PC-9 (cell line): ENCODE data around the gene C4orf17. TPM values are rescaled to one million over a fixed set of nuclear protein-coding genes. Genes with fewer than 3 reads are reported as not detected.

Source experiments
- BruUV-seq: library from RNA; stranded (reverse); fragments of 400-500 nt; replicated peaks from 2 replicates; lab custom pipeline; 2021; lab: Mats Ljungman, UMichigan
- CTCF ChIA-PET: fragments of 300-600 bp; sonication (Branson Sonifier 250); formaldehyde crosslinking; loops from one replicate; lab custom pipeline; 2022; ENCODE audit warnings: antibody characterized with exemption; lab: Charles Lee
- POLR2A ChIA-PET: fragments of 300-600 bp; sonication (Branson Sonifier 250); formaldehyde crosslinking; loops from one replicate; lab custom pipeline; 2022; ENCODE audit warnings: antibody characterized with exemption; ENCODE audit not compliant: unreplicated experiment; lab: Charles Lee
- DNase-seq, 2 experiments: peaks; one replicate each; pipeline versions ENCODE4 v3.0.0 to v3.0.0-alpha.2; 2015 to 2022; ENCODE audit warnings: mixed read lengths in 1 of 2
- H2AFZ ChIP-seq: fragments of 200-600 bp; sonication (generic); 2 replicates; pipeline ENCODE4 v1.8.1; 2017; ENCODE audit warnings: antibody characterized with exemption
- H3F3A ChIP-seq: fragments of 200-600 bp; sonication (generic); 2 replicates; pipeline ENCODE4 v1.8.1; 2017; ENCODE audit warnings: antibody characterized with exemption, mild to moderate bottlenecking, low read depth; ENCODE audit not compliant: insufficient read depth
- H3K27ac ChIP-seq: fragments of 200-600 bp; sonication (generic); 2 replicates; pipeline ENCODE4 v1.6.1; 2016; ENCODE audit warnings: mixed run types
- H3K27me3 ChIP-seq: fragments of 200-600 bp; sonication (generic); 2 replicates; pipeline ENCODE4 v1.6.1; 2016; ENCODE audit warnings: low read depth, mixed run types; ENCODE audit not compliant: insufficient read depth
- H3K36me3 ChIP-seq: fragments of 200-600 bp; sonication (generic); 2 replicates; pipeline ENCODE4 v1.6.1; 2016; ENCODE audit warnings: low read depth, mixed run types
- H3K4me1 ChIP-seq: fragments of 200-600 bp; sonication (generic); replicated peaks from 2 replicates; pipeline ENCODE4 v1.6.1; 2016; ENCODE audit warnings: mixed run types; ENCODE audit not compliant: insufficient read depth
- H3K4me2 ChIP-seq: fragments of 200-600 bp; sonication (generic); 2 replicates; pipeline ENCODE4 v1.6.1; 2017; ENCODE audit warnings: mixed run types
- H3K4me3 ChIP-seq: fragments of 200-600 bp; sonication (generic); 2 replicates; pipeline ENCODE4 v1.6.1; 2016; ENCODE audit warnings: mixed run types
- H3K79me2 ChIP-seq: fragments of 200-600 bp; sonication (generic); 2 replicates; pipeline ENCODE4 v1.6.1; 2017; ENCODE audit warnings: low read depth, mixed run types
- H3K9me2 ChIP-seq: fragments of 200-600 bp; sonication (generic); 2 replicates; pipeline ENCODE4 v1.8.1; 2017; ENCODE audit warnings: mild to moderate bottlenecking; ENCODE audit not compliant: insufficient read depth
- H3K9me3 ChIP-seq: fragments of 200-600 bp; sonication (generic); 2 replicates; pipeline ENCODE4 v1.8.1; 2016; ENCODE audit warnings: low read depth; ENCODE audit not compliant: insufficient read depth
- H4K20me1 ChIP-seq: fragments of 200-600 bp; sonication (generic); 2 replicates; pipeline ENCODE4 v1.8.1; 2017; ENCODE audit not compliant: insufficient read depth
- EZH2 ChIP-seq: fragments of 200-600 bp; sonication (generic); IDR thresholded peaks from 2 replicates; pipeline ENCODE4 v1.8.0; 2017; ENCODE audit warnings: antibody characterized with exemption, low read depth
- intact Hi-C: fragments of 100-400 bp; cut with micrococcal nuclease; formaldehyde crosslinking; loops from one replicate; pipeline ENCODE4 v1.10.0; 2022; ENCODE audit not compliant: unreplicated experiment
- total RNA-seq: library from RNA; stranded (reverse); gene quantifications from 2 replicates; pipeline ENCODE4 v1.2.3, GENCODE V29; 2021
- TF ChIP-seq, protein P1 (sequence below): fragments of 200-600 bp; sonication (generic); conservative IDR thresholded peaks from 2 replicates; pipeline ENCODE4 v1.6.1; 2017; ENCODE audit warnings: mixed run types, antibody characterized with exemption, mild to moderate bottlenecking, moderate library complexity

Gene C4orf17
- total RNA-seq, 1 experiment from 2014 or later: not detected

DNA sequence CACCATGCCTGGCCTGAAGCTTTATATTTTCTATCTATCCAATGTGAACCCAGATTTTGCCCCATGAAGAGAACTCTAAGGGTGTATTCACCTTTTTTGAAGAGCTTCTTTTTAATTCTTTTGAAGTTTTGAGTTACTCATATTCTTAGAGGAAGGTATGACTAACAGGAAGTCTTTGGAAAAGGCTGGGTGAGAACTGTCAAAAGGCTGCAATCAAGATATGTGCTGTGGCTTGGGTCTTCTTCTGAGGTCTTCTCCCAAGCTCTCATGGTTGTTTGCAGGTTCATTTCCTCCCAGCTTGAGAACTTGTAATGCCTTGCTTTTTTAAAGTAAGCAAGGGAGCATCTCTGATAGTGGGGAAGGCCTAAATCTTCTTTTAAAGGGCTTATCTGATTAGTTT is 3.1 kb upstream of the C4orf17 start:
- Histone ChIP-seq H3K36me3 (no peaks in the 10 kb centered on the region), H3K4me1 (no peaks in the 10 kb centered on the region), H3K4me3 (no peak overlapping the region), H3F3A (no peaks in the 10 kb centered on the region), H4K20me1 (no peaks in the 10 kb centered on the region), H3K27ac (no peak overlapping the region), H3K4me2 (no peak overlapping the region), H3K9me3 (no peaks in the 10 kb centered on the region), H3K79me2 (no peaks in the 10 kb centered on the region), H2AFZ (no peak overlapping the region), H3K9me2 (no peaks in the 10 kb centered on the region), H3K27me3 (no peaks in the 10 kb centered on the region)
- ChIA-PET CTCF (no interaction called here), POLR2A (no interaction called here)
- intact Hi-C loops: no loop called here
- no peak for DNase-seq
- no peak for TF ChIP-seq EZH2
- TF ChIP-seq, protein P1, sequence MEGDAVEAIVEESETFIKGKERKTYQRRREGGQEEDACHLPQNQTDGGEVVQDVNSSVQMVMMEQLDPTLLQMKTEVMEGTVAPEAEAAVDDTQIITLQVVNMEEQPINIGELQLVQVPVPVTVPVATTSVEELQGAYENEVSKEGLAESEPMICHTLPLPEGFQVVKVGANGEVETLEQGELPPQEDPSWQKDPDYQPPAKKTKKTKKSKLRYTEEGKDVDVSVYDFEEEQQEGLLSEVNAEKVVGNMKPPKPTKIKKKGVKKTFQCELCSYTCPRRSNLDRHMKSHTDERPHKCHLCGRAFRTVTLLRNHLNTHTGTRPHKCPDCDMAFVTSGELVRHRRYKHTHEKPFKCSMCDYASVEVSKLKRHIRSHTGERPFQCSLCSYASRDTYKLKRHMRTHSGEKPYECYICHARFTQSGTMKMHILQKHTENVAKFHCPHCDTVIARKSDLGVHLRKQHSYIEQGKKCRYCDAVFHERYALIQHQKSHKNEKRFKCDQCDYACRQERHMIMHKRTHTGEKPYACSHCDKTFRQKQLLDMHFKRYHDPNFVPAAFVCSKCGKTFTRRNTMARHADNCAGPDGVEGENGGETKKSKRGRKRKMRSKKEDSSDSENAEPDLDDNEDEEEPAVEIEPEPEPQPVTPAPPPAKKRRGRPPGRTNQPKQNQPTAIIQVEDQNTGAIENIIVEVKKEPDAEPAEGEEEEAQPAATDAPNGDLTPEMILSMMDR: no peak
- no TSS peak for BruUV-seq

DNA sequence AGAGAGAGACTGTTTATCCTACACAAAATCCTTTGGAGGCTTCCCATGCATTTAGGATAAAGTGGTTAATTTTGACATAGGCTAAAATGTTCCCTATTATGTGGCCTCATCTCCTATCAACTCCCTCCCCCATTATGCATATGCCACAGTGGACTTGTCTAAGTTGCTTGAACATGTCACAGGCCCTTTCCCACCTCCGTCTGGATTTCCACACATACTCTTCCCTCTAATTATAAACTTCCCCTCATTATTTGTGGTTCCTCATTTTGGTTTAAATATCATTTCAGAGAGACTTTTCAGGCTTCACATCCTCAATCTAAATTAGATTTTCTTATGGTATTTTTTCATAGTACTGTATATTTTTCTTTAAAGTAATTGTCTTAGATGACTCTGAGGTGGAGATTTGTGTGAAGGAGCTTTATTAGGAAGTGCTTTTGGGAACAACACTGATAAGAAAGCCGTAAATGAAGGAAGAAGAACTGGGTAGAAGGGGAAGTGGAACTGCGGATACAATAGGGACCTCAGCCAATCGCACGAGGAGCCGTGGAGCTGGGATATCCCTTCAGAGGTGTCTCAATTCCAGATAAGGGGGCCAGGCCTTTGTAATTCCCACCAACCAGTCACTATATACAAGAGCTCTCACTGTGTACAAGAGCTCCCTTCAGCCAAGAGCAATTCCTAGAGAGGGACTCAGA is 7.9 kb downstream of the C4orf17 start:
- no peaks in the 10 kb centered on the region for H4K20me1 ChIP-seq
- H3K36me3 ChIP-seq: no peaks in the 10 kb centered on the region
- no peak for DNase-seq
- no peak overlapping the region for H3K4me3 ChIP-seq
- H3K4me1 ChIP-seq: no peaks in the 10 kb centered on the region
- no peak overlapping the region for H3K27ac ChIP-seq
- no peaks in the 10 kb centered on the region for H3F3A ChIP-seq
- no TSS peak for BruUV-seq
- ChIA-PET CTCF (no interaction called here), POLR2A (no interaction called here)
- no peaks in the 10 kb centered on the region for H3K9me3 ChIP-seq
- H3K27me3 ChIP-seq: 0 out of 2 replicates have a peak, but pooled peaks cover 15% of the 10 kb centered on the region
- no peak overlapping the region for H2AFZ ChIP-seq
- no peak for TF ChIP-seq EZH2
- TF ChIP-seq, protein P1: no peak
- H3K4me2 ChIP-seq: no peak overlapping the region
- intact Hi-C loops: no loop called here
- no peaks in the 10 kb centered on the region for H3K79me2 ChIP-seq
- no peaks in the 10 kb centered on the region for H3K9me2 ChIP-seq

DNA sequence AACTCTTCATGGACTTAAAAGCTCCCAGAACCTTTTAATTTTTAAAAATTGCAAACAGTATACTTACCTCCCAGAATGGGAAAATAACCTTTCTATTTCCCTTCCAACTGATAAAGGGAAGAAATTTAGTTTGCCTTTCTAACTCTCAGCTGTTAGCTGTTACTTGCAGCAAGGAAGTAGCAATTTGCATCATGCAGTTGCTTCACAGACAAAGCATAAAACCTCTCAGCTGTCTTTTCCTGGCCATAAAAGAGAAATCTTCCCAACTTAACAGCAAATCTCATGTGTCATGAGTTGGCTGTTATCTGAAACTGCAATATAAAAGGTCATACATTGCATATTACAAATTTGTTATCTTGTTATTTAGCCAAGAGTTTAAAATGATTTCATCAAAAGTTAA is 18.4 kb downstream of the C4orf17 start:
- TF ChIP-seq, protein P1: no peak
- TF ChIP-seq EZH2: no peak
- no peak overlapping the region for H3K4me2 ChIP-seq
- CTCF ChIA-PET: no interaction called here
- no peaks in the 10 kb centered on the region for H3K4me1 ChIP-seq
- no peak overlapping the region for H2AFZ ChIP-seq
- POLR2A ChIA-PET: no interaction called here
- no peaks in the 10 kb centered on the region for H3K9me3 ChIP-seq
- intact Hi-C loops: no loop called here
- no peaks in the 10 kb centered on the region for H3K27me3 ChIP-seq
- H4K20me1 ChIP-seq: no peaks in the 10 kb centered on the region
- no peak for DNase-seq
- no peaks in the 10 kb centered on the region for H3K79me2 ChIP-seq
- H3K27ac ChIP-seq: no peak overlapping the region
- H3K36me3 ChIP-seq: no peaks in the 10 kb centered on the region
- no peaks in the 10 kb centered on the region for H3K9me2 ChIP-seq
- BruUV-seq: no TSS peak
- no peak overlapping the region for H3K4me3 ChIP-seq
- no peaks in the 10 kb centered on the region for H3F3A ChIP-seq
